ENCODE measurements around the gene RPAP2. TPM values are rescaled to one million over a fixed set of nuclear protein-coding genes. Genes with fewer than 3 reads are reported as not detected.

Gene RPAP2
- total RNA-seq, 1 donor from 2014 or later: 22.3 TPM

- peaks cover 11% of the 10 kb centered on the region for H3K9me3 ChIP-seq
- H3K27ac ChIP-seq: no peak overlapping the region
- no peak for TF ChIP-seq CTCF (IDR thresholded peaks at IDR 0.05)
- DNase-seq (no peak), ATAC-seq (no peak)
- intact Hi-C loops (cut with DNase I): no loop called here
- H3K4me3 ChIP-seq: no peak overlapping the region
- H3K36me3 ChIP-seq: peaks cover 20% of the 10 kb centered on the region
- no peaks in the 10 kb centered on the region for H3K27me3 ChIP-seq
- no peaks in the 10 kb centered on the region for H3K4me1 ChIP-seq
Observed at GRCh38 chr1:92327794-92328193, 28.9 kb downstream of the RPAP2 start.

- DNase-seq (no peak), ATAC-seq (no peak)
- Histone ChIP-seq H3K27me3 (no peaks in the 10 kb centered on the region), H3K4me1 (no peaks in the 10 kb centered on the region), H3K9me3 (peaks cover 11% of the 10 kb centered on the region), H3K4me3 (no peak overlapping the region), H3K36me3 (peaks cover 5% of the 10 kb centered on the region), H3K27ac (no peak overlapping the region)
- no peak for TF ChIP-seq CTCF (IDR thresholded peaks at IDR 0.05)
- intact Hi-C loops (cut with DNase I): no loop called here
Observed at GRCh38 chr1:92329347-92330129, 30.7 kb downstream of the RPAP2 start.

- Histone ChIP-seq H3K27me3 (no peaks in the 10 kb centered on the region), H3K27ac (no peak overlapping the region), H3K4me3 (no peak overlapping the region), H3K4me1 (no peaks in the 10 kb centered on the region), H3K9me3 (no peaks in the 10 kb centered on the region), H3K36me3 (peaks cover 27% of the 10 kb centered on the region)
- DNase-seq (no peak), ATAC-seq (no peak)
- TF ChIP-seq CTCF (IDR thresholded peaks at IDR 0.05): no peak
- intact Hi-C loops (cut with DNase I): no loop called here
Observed at GRCh38 chr1:92333668-92334067, 34.8 kb downstream of the RPAP2 start.

- Histone ChIP-seq H3K27me3 (no peaks in the 10 kb centered on the region), H3K36me3 (peaks cover 29% of the 10 kb centered on the region), H3K4me3 (no peak overlapping the region), H3K27ac (no peak overlapping the region), H3K4me1 (no peaks in the 10 kb centered on the region), H3K9me3 (no peaks in the 10 kb centered on the region)
- DNase-seq (no peak), ATAC-seq (no peak)
- intact Hi-C loops (cut with DNase I): no loop called here
- no peak for TF ChIP-seq CTCF (IDR thresholded peaks at IDR 0.05)
Observed at GRCh38 chr1:92340154-92340553, 41.3 kb downstream of the RPAP2 start.

- H3K27me3 ChIP-seq: no peaks in the 10 kb centered on the region
- intact Hi-C loops (cut with DNase I): no loop called here
- no peaks in the 10 kb centered on the region for H3K4me1 ChIP-seq
- ATAC-seq: no peak
- H3K36me3 ChIP-seq: peaks cover 19% of the 10 kb centered on the region
- no peak overlapping the region for H3K27ac ChIP-seq
- no peaks in the 10 kb centered on the region for H3K9me3 ChIP-seq
- H3K4me3 ChIP-seq: no peak overlapping the region
- TF ChIP-seq CTCF (IDR thresholded peaks at IDR 0.05): no peak
- DNase-seq: no peak
Observed at GRCh38 chr1:92342401-92342800, 43.5 kb downstream of the RPAP2 start.

All from upper lobe of right lung (tissue), 1 donor.